GM12878 (cell line): Measurements from ENCODE around the gene CCDC57. TPM values are rescaled to one million over a fixed set of nuclear protein-coding genes. Genes with fewer than 3 reads are reported as not detected.

Experiments used
- ATF7 ChIP-seq: fragments of 450-650 bp; IDR thresholded peaks from 2 replicates; pipeline ENCODE4 v1.6.1; 2016; ENCODE audit warnings: low read depth, mild to moderate bottlenecking
- CHD4 ChIP-seq: fragments of 200-600 bp; sonication (generic); IDR thresholded peaks from 2 replicates; pipeline ENCODE4 v1.6.1; 2016; ENCODE audit warnings: mild to moderate bottlenecking
- CREB1 ChIP-seq: IDR thresholded peaks from 2 replicates; pipeline ENCODE4 v1.6.1; 2012; ENCODE audit warnings: low read depth, mild to moderate bottlenecking, inconsistent platforms
- FOXM1 ChIP-seq: IDR thresholded peaks from 2 replicates; pipeline ENCODE4 v1.6.1; 2012; ENCODE audit warnings: low read depth, mild to moderate bottlenecking, inconsistent platforms, low read length, moderate library complexity
- NR2C2 ChIP-seq: IDR thresholded peaks from 2 replicates; pipeline ENCODE4 v1.6.1; 2011; ENCODE audit warnings: borderline replicate concordance, low read depth; ENCODE audit not compliant: control insufficient read depth, insufficient read length
- PAX5 ChIP-seq: IDR thresholded peaks from 2 replicates; pipeline ENCODE4 v1.6.1; 2011; ENCODE audit warnings: low read depth, low read length, borderline replicate concordance
- PKNOX1 ChIP-seq: fragments of 450-650 bp; IDR thresholded peaks from 2 replicates; pipeline ENCODE4 v1.6.1; 2016; ENCODE audit warnings: mild to moderate bottlenecking
- POLR2AphosphoS5 ChIP-seq: IDR thresholded peaks from 2 replicates; pipeline ENCODE4 v1.6.1; 2011; ENCODE audit warnings: mild to moderate bottlenecking, low read length, inconsistent platforms
- POU2F2 ChIP-seq: IDR thresholded peaks from 3 replicates; pipeline ENCODE4 v1.6.1; 2011; ENCODE audit warnings: low read depth, mild to moderate bottlenecking, low read length, borderline replicate concordance
- RB1 ChIP-seq: fragments of 450-650 bp; formaldehyde crosslinking; IDR thresholded peaks from 2 replicates; pipeline ENCODE4 v1.6.1; 2017; ENCODE audit warnings: mild to moderate bottlenecking, borderline replicate concordance
- RCOR1 ChIP-seq: conservative IDR thresholded peaks from 2 replicates; pipeline ENCODE4 v1.6.1; 2012; ENCODE audit warnings: low read depth, low read length, improper control_type of control experiment
- RELA ChIP-seq: fragments of 450-650 bp; IDR thresholded peaks from 2 replicates; pipeline ENCODE4 v1.8.0; 2014; ENCODE audit warnings: borderline replicate concordance; ENCODE audit not compliant: partially characterized antibody
- REST ChIP-seq: IDR thresholded peaks from 2 replicates; pipeline ENCODE4 v1.6.1; 2012; ENCODE audit warnings: mild to moderate bottlenecking, low read depth, low read length
- SIX5 ChIP-seq: IDR thresholded peaks from 2 replicates; pipeline ENCODE4 v1.6.1; 2011; ENCODE audit warnings: mild to moderate bottlenecking, low read depth, low read length, moderate library complexity; ENCODE audit not compliant: severe bottlenecking
- SMC3 ChIP-seq: IDR thresholded peaks from 2 replicates; pipeline ENCODE4 v1.6.1; 2011; ENCODE audit warnings: low read length, improper control_type of control experiment, borderline replicate concordance
- YY1 ChIP-seq: IDR thresholded peaks from 2 replicates; pipeline ENCODE4 v1.6.1; 2011; ENCODE audit warnings: low read depth, mild to moderate bottlenecking, low read length
- ZNF384 ChIP-seq: IDR thresholded peaks from 2 replicates; pipeline ENCODE4 v1.6.1; 2012; ENCODE audit warnings: low read depth, mild to moderate bottlenecking, low read length, improper control_type of control experiment, borderline replicate concordance
- polyA plus RNA-seq, 11 experiments: library from polyadenylated mRNA; depleted of rRNA in 4 of 11; unstranded in 6 of 11; stranded (reverse) in 5 of 11; fragments of >200 nt; fragmentation: Nextera tagmentation in 4 of 11; fragmentation: Illumina TruSeq in 1 of 11; extraction: Ambion mirVana in 4 of 11; extraction: Trizol in 1 of 11; gene quantifications; 1 replicate in 1 of 11; 2 replicates in 10 of 11; pipeline versions ENCODE4 v1.2.1 to v1.2.3, GENCODE V29; 2011 to 2016; ENCODE audit warnings: inconsistent platforms in 2 of 11, missing spikeins in 2 of 11, low read depth in 1 of 11
- total RNA-seq, 4 experiments: library from RNA; depleted of rRNA in 3 of 4; stranded (reverse); fragments of >200 nt in 3 of 4; fragmentation: Illumina TruSeq in 1 of 4; extraction: Trizol in 1 of 4; gene quantifications; 2 replicates each; pipeline versions ENCODE4 v1.2.1 to v1.2.3, GENCODE V29; 2013 to 2021
- TF ChIP-seq, protein P1 (sequence below), 3 experiments: IDR thresholded peaks in 2 of 3; conservative IDR thresholded peaks in 1 of 3; 2 replicates each; pipeline ENCODE4 v1.5.1; 2011; ENCODE audit warnings: low read depth in 3 of 3, low read length in 3 of 3, mild to moderate bottlenecking in 3 of 3, control low read depth in 2 of 3, moderate library complexity in 2 of 3, inconsistent platforms in 1 of 3, mixed read lengths in 1 of 3; ENCODE audit not compliant: control insufficient read depth in 2 of 3, insufficient read depth in 1 of 3; ENCODE audit errors: extremely low read depth in 1 of 3
- TF ChIP-seq, protein P2 (sequence below): IDR thresholded peaks from 2 replicates; pipeline ENCODE4 v1.6.1; 2012; ENCODE audit warnings: low read depth, low read length, improper control_type of control experiment

CCDC57 gene
- total and polyA plus RNA-seq, 10 of the 15 experiments (the other 5 are each of a cell fraction or from before 2014, with no cell fraction given), result 5.4 to 123 (median 45.8) TPM

DNA sequence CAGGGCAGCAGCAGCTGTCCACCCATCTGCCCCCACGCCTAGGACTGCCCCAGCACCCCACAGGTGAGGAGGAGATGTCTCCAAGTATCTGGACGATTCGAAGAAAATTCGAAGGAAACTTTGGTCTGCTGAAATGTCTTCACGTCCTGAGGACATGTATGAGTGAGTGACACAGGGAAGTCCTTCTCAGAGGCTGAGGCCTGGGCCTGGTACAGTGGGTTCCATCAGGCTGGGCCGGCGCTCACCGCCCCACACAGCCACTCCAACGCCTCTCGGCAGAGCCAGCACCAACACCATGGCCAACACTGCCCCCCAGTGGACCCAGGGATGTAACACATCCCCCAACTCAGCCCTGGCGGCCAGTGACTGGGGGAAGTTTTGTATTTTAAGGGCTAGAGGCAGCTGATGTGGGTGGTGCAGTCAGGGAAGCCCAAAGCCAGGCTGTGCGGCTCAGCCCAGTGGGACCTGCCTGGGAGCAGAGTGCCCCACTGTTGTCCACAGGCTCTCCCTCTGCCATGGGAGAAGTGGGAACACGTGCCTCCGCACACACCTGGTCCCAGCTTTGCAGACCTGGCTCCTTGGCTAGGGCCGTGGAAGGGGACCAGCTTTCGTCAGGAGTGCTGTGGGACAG, 58.8 kb downstream of the CCDC57 start (continued):
- peak; percentile 13; the same call in 1 of the 2 replicates for TF ChIP-seq PKNOX1
- TF ChIP-seq POLR2AphosphoS5, result no peak
- TF ChIP-seq YY1, result peak; percentile 67
- no peak for TF ChIP-seq RCOR1
- no peak for TF ChIP-seq ZNF384
- TF ChIP-seq SIX5, result no peak
- no peak for TF ChIP-seq CREB1
- peak; percentile 59; the same call in 1 of the 3 replicates for TF ChIP-seq POU2F2
- TF ChIP-seq NR2C2, result no peak
- TF ChIP-seq, protein P1, sequence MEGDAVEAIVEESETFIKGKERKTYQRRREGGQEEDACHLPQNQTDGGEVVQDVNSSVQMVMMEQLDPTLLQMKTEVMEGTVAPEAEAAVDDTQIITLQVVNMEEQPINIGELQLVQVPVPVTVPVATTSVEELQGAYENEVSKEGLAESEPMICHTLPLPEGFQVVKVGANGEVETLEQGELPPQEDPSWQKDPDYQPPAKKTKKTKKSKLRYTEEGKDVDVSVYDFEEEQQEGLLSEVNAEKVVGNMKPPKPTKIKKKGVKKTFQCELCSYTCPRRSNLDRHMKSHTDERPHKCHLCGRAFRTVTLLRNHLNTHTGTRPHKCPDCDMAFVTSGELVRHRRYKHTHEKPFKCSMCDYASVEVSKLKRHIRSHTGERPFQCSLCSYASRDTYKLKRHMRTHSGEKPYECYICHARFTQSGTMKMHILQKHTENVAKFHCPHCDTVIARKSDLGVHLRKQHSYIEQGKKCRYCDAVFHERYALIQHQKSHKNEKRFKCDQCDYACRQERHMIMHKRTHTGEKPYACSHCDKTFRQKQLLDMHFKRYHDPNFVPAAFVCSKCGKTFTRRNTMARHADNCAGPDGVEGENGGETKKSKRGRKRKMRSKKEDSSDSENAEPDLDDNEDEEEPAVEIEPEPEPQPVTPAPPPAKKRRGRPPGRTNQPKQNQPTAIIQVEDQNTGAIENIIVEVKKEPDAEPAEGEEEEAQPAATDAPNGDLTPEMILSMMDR (IDR thresholded peaks at IDR 0.05 in 2 of 3, conservative IDR thresholded peaks at IDR 0.05 in 1 of 3; ENCODE audit: control insufficient read depth in 2 of 3, extremely low read depth in 1 of 3, insufficient read depth in 1 of 3, low read depth in 3 of 3, low read length in 3 of 3), result peak; percentile 86 to 93 (median 91)
- TF ChIP-seq CHD4, result no peak
- TF ChIP-seq ATF7, result no peak
- peak; percentile 38; the same call in 1 of the 2 replicates for TF ChIP-seq PAX5
- TF ChIP-seq RELA, result no peak
- TF ChIP-seq REST, result no peak
- TF ChIP-seq, protein P2, sequence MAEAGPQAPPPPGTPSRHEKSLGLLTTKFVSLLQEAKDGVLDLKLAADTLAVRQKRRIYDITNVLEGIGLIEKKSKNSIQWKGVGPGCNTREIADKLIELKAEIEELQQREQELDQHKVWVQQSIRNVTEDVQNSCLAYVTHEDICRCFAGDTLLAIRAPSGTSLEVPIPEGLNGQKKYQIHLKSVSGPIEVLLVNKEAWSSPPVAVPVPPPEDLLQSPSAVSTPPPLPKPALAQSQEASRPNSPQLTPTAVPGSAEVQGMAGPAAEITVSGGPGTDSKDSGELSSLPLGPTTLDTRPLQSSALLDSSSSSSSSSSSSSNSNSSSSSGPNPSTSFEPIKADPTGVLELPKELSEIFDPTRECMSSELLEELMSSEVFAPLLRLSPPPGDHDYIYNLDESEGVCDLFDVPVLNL, result no peak
- peak; percentile 85 for TF ChIP-seq SMC3
- no peak for TF ChIP-seq FOXM1
- TF ChIP-seq RB1, result peak; percentile 44; the same call in 1 of the 2 replicates
- TF ChIP-seq, all 136 proteins: peak for 13
